ENCODE data around the gene C1orf232.

Gene C1orf232

GRCh38 chr1:26168410-26169197 is at the start of gene C1orf232:
TSS of gene C1orf232 (minus strand) at chr1:26168963. CDS start at chr1:26168499, 464 bp downstream.
- no peak for DNase-seq (ENCODE audit: low read depth in 2 of 2)

GRCh38 chr1:26215246-26215645 is 46.5 kb upstream of the C1orf232 start:
- no peak for DNase-seq (ENCODE audit: low read depth in 2 of 2)

- no peak for DNase-seq (ENCODE audit: low read depth in 2 of 2)
These were observed 44.7 kb upstream of the C1orf232 start for GRCh38 chr1:26213335-26213905.

GRCh38 chr1:26212726-26213125 is 44.0 kb upstream of the C1orf232 start:
- DNase-seq (ENCODE audit: low read depth in 2 of 2): no peak

- no peak for DNase-seq (ENCODE audit: low read depth in 2 of 2)
These were observed 41.5 kb upstream of the C1orf232 start for GRCh38 chr1:26210147-26210870.

GRCh38 chr1:26203642-26204318 is 35.0 kb upstream of the C1orf232 start:
- no peak for DNase-seq (ENCODE audit: low read depth in 2 of 2)

GRCh38 chr1:26200413-26200812 is 31.6 kb upstream of the C1orf232 start:
- no peak for DNase-seq (ENCODE audit: low read depth in 2 of 2)

- no peak for DNase-seq (ENCODE audit: low read depth in 2 of 2)
These were observed 29.1 kb upstream of the C1orf232 start for GRCh38 chr1:26197813-26198212.

- DNase-seq (ENCODE audit: low read depth in 2 of 2): no peak
These were observed 28.5 kb upstream of the C1orf232 start for GRCh38 chr1:26197301-26197700.

- no peak for DNase-seq (ENCODE audit: low read depth in 2 of 2)
These were observed 27.0 kb upstream of the C1orf232 start for GRCh38 chr1:26195805-26196204.

- no peak for DNase-seq (ENCODE audit: low read depth in 2 of 2)
These were observed 23.0 kb upstream of the C1orf232 start for GRCh38 chr1:26191739-26192138.

- no peak for DNase-seq (ENCODE audit: low read depth in 2 of 2)
These were observed 21.7 kb upstream of the C1orf232 start, which contains the start of gene CATSPER4 for GRCh38 chr1:26190373-26190987. TSS of gene CATSPER4 (plus strand) at chr1:26190602. CDS start at chr1:26190628, 26 bp downstream.

GRCh38 chr1:26189751-26190275 is 21.1 kb upstream of the C1orf232 start:
- no peak for DNase-seq (ENCODE audit: low read depth in 2 of 2)

GRCh38 chr1:26189331-26189730 is 20.6 kb upstream of the C1orf232 start:
- DNase-seq (ENCODE audit: low read depth in 2 of 2): no peak

- no peak for DNase-seq (ENCODE audit: low read depth in 2 of 2)
These were observed 19.7 kb upstream of the C1orf232 start for GRCh38 chr1:26188477-26188876.

- DNase-seq (ENCODE audit: low read depth in 2 of 2): no peak
These were observed 19.1 kb upstream of the C1orf232 start for GRCh38 chr1:26187882-26188281.

- no peak for DNase-seq (ENCODE audit: low read depth in 2 of 2)
These were observed 16.1 kb upstream of the C1orf232 start for GRCh38 chr1:26184883-26185282.

- no peak for DNase-seq (ENCODE audit: low read depth in 2 of 2)
These were observed 15.3 kb upstream of the C1orf232 start for GRCh38 chr1:26184086-26184485.

- DNase-seq (ENCODE audit: low read depth in 2 of 2): no peak
These were observed 13.6 kb upstream of the C1orf232 start for GRCh38 chr1:26182383-26182696.

- DNase-seq (ENCODE audit: low read depth in 2 of 2): no peak
These were observed 13.0 kb upstream of the C1orf232 start for GRCh38 chr1:26181586-26182382.

- no peak for DNase-seq (ENCODE audit: low read depth in 2 of 2)
These were observed 11.3 kb upstream of the C1orf232 start for GRCh38 chr1:26180010-26180506.
